ENCODE data around the gene DOCK1. TPM values are rescaled to one million over a fixed set of nuclear protein-coding genes. Genes with fewer than 3 reads are reported as not detected.

The DOCK1 gene
- total RNA-seq, 3 donors from 2014 or later: 50.4 to 101 (median 69.2) TPM

DNA sequence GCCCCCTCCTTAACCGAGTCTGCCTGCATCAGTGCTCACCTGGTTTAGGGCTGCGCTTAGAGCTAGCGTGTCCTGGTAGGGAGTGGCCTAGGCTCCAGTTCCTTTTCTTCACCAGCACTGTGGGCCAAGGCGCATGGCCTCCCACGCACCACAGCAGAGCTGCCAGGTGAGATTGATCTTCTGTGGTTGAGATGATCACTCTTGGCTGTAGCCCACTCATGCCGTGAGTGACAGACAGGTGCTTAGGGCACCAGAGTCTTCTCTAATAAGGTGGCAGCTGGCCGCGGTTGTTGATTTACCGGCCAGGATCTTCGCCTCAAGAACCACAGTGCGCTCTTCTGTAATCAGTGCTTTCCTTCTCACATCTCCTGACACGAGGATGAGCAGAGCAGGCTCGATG lies 448.3 kb downstream of the DOCK1 start:
- Histone ChIP-seq H3K9me3 (no peaks in the 10 kb centered on the region), H3K36me3 (no peaks in the 10 kb centered on the region), H3K27me3 (no peaks in the 10 kb centered on the region), H3K27ac (no peak overlapping the region), H3K4me3 (no peak overlapping the region), H3K4me1 (no peaks in the 10 kb centered on the region)
- TF ChIP-seq, protein P1, sequence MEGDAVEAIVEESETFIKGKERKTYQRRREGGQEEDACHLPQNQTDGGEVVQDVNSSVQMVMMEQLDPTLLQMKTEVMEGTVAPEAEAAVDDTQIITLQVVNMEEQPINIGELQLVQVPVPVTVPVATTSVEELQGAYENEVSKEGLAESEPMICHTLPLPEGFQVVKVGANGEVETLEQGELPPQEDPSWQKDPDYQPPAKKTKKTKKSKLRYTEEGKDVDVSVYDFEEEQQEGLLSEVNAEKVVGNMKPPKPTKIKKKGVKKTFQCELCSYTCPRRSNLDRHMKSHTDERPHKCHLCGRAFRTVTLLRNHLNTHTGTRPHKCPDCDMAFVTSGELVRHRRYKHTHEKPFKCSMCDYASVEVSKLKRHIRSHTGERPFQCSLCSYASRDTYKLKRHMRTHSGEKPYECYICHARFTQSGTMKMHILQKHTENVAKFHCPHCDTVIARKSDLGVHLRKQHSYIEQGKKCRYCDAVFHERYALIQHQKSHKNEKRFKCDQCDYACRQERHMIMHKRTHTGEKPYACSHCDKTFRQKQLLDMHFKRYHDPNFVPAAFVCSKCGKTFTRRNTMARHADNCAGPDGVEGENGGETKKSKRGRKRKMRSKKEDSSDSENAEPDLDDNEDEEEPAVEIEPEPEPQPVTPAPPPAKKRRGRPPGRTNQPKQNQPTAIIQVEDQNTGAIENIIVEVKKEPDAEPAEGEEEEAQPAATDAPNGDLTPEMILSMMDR (IDR thresholded peaks at IDR 0.05): no peak
- TF ChIP-seq POLR2A (IDR thresholded peaks at IDR 0.05): no peak
- TF ChIP-seq POLR2AphosphoS5 (IDR thresholded peaks at IDR 0.05): no peak
- DNase-seq (ENCODE audit: low spot score in 2 of 2): no peak
- intact Hi-C loops (cut with DNase I; ENCODE audit: low total_unique reads): no loop called here

DNA sequence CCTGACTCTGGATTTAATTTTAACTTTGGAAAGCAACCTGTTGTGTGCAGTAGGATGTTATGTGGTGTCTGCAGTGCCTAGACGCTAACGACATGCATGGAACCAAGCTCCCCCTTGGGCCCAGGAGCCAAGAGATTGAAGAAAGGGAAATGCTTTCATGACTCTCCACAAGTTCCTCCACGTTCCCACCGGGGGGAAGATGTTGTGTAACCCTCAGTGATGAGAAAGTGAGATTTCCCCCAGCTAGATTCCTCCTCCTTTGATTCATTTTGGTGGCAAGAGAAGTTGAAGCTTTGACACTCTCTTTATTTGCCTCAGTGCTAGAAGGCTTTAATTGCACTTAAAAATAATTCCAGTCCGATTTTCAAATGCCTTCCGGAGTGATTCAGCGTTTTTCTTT lies 449.0 kb downstream of the DOCK1 start:
- no peak for DNase-seq (ENCODE audit: low spot score in 2 of 2)
- Histone ChIP-seq H3K36me3 (no peaks in the 10 kb centered on the region), H3K9me3 (no peaks in the 10 kb centered on the region), H3K27me3 (no peaks in the 10 kb centered on the region), H3K4me3 (no peak overlapping the region), H3K4me1 (no peaks in the 10 kb centered on the region), H3K27ac (no peak overlapping the region)
- intact Hi-C loops (cut with DNase I; ENCODE audit: low total_unique reads): no loop called here
- TF ChIP-seq, protein P1 (IDR thresholded peaks at IDR 0.05): no peak
- TF ChIP-seq POLR2AphosphoS5 (IDR thresholded peaks at IDR 0.05) (no peak), POLR2A (IDR thresholded peaks at IDR 0.05) (no peak)

DNA sequence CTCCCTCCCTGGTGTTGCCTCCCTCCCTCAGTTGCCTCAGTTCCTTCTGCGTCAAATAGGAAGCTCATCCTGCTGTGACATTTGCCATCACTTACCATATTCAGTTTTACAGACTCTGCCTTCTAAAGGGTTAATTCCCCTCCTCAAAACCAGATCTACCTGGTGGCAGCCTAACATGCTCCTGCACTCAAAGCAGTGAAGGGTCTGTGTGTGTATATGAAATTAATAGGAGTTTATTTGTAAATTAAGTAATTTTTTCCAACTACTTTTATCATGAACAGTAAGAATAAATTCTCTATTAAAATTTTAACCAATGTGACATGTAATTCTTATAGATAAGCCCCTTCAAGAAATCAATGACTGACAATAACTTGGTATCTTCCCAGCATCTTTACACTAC lies 449.8 kb downstream of the DOCK1 start:
- Histone ChIP-seq H3K4me3 (no peak overlapping the region), H3K9me3 (no peaks in the 10 kb centered on the region), H3K36me3 (no peaks in the 10 kb centered on the region), H3K27ac (no peak overlapping the region), H3K27me3 (no peaks in the 10 kb centered on the region), H3K4me1 (no peaks in the 10 kb centered on the region)
- no peak for TF ChIP-seq POLR2A (IDR thresholded peaks at IDR 0.05)
- TF ChIP-seq POLR2AphosphoS5 (IDR thresholded peaks at IDR 0.05): no peak
- TF ChIP-seq, protein P1 (IDR thresholded peaks at IDR 0.05): no peak
- intact Hi-C loops (cut with DNase I; ENCODE audit: low total_unique reads): no loop called here
- no peak for DNase-seq (ENCODE audit: low spot score in 2 of 2)

DNA sequence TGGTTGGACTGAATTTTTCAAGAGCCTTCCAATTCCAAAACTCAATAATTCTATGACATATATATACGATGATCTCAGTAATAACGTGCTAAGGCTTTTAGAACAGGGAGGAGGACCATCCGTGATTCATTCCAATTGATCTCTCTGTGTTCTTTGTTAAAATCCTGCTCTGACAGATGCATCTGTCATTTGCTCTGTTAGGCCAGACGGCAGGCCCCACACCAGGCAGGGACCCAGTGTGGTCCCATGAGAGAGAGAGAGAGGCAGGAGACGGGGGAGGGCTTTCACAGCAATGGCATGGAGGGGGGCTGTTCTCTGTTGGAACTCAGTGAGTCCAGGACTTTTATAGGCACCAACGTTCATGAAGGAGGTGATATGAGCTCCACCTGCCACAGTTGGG lies 451.1 kb downstream of the DOCK1 start:
- no peak for DNase-seq (ENCODE audit: low spot score in 2 of 2)
- Histone ChIP-seq H3K27ac (no peak overlapping the region), H3K9me3 (no peaks in the 10 kb centered on the region), H3K4me3 (no peak overlapping the region), H3K36me3 (no peaks in the 10 kb centered on the region), H3K4me1 (no peaks in the 10 kb centered on the region), H3K27me3 (no peaks in the 10 kb centered on the region)
- intact Hi-C loops (cut with DNase I; ENCODE audit: low total_unique reads): no loop called here
- TF ChIP-seq POLR2A (IDR thresholded peaks at IDR 0.05): no peak
- TF ChIP-seq POLR2AphosphoS5 (IDR thresholded peaks at IDR 0.05): no peak
- TF ChIP-seq, protein P1 (IDR thresholded peaks at IDR 0.05): no peak

DNA sequence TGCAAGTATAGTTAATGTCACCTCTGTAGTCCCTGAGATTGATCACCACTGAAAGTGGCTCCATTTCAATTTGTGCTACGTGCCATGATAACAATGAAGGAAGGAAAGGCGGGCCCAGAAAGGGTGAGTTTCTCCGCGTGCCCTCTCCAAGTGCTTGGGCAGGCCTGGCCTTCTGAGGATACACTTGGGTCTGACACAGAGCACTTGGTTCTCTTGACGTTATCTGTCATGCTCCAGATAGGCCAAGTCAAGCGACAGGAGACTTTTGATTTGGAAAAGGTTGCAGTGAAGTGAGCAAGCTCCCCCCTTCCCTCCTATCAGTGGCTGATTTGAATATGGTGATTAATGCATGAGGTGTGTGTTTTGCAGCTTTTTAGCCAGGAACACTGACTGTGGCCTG lies 452.0 kb downstream of the DOCK1 start:
- intact Hi-C loops (cut with DNase I; ENCODE audit: low total_unique reads): no loop called here

More for the DNA sequence above, 452.0 kb downstream of the DOCK1 start:
- no peak overlapping the region for H3K27ac ChIP-seq
- H3K36me3 ChIP-seq: no peaks in the 10 kb centered on the region
- H3K4me1 ChIP-seq: no peaks in the 10 kb centered on the region
- no peak for DNase-seq (ENCODE audit: low spot score in 2 of 2)
- no peak for TF ChIP-seq POLR2A (IDR thresholded peaks at IDR 0.05)
- TF ChIP-seq POLR2AphosphoS5 (IDR thresholded peaks at IDR 0.05): no peak
- TF ChIP-seq, protein P1 (IDR thresholded peaks at IDR 0.05): no peak
- H3K9me3 ChIP-seq: no peaks in the 10 kb centered on the region
- no peak overlapping the region for H3K4me3 ChIP-seq
- no peaks in the 10 kb centered on the region for H3K27me3 ChIP-seq

Data from breast epithelium (tissue), 4 donors.